HepG2 (cell line): ENCODE measurements around the gene MYL6. TPM values are rescaled to one million over a fixed set of nuclear protein-coding genes. Genes with fewer than 3 reads are reported as not detected.

Source experiments
- GABPA ChIP-seq, 2 experiments: IDR thresholded peaks; 2 replicates each; pipeline ENCODE4 v1.6.1; 2011 to 2016; ENCODE audit warnings: low read depth in 2 of 2, low read length in 1 of 2, missing biosample characterization in 1 of 2, missing genetic modification characterization in 1 of 2
- HIVEP1 ChIP-seq: sonication (generic); formaldehyde crosslinking; IDR thresholded peaks from 2 replicates; pipeline ENCODE4 v1.4.0; 2020; ENCODE audit warnings: mild to moderate bottlenecking, missing genetic modification reagents
- JUND ChIP-seq: sonication (generic); formaldehyde crosslinking; IDR thresholded peaks from 2 replicates; pipeline ENCODE4 v1.8.0; 2022; ENCODE audit warnings: mild to moderate bottlenecking, missing genetic modification reagents
- MZF1 ChIP-seq: sonication (generic); formaldehyde crosslinking; IDR thresholded peaks from 2 replicates; pipeline ENCODE4 v1.8.1; 2023; ENCODE audit warnings: mild to moderate bottlenecking, missing genetic modification reagents, borderline replicate concordance
- REPIN1 ChIP-seq: sonication (generic); formaldehyde crosslinking; IDR thresholded peaks from 2 replicates; pipeline ENCODE4 v1.8.0; 2022; ENCODE audit warnings: missing genetic modification reagents, low read depth, mild to moderate bottlenecking, borderline replicate concordance
- SRSF9 ChIP-seq: fragments of 200-400 bp; formaldehyde crosslinking; IDR thresholded peaks from 2 replicates; pipeline ENCODE4 v1.6.1; 2018; ENCODE audit warnings: borderline replicate concordance, mild to moderate bottlenecking, low read depth, low read length; ENCODE audit not compliant: insufficient read depth, poor library complexity, severe bottlenecking
- TBP ChIP-seq: sonication (generic); formaldehyde crosslinking; IDR thresholded peaks from 2 replicates; pipeline ENCODE4 v1.5.0; 2020; ENCODE audit warnings: missing genetic modification reagents
- TCF12 ChIP-seq, 2 experiments: fragments of 450-650 bp in 1 of 2; sonication (generic) in 1 of 2; formaldehyde crosslinking in 1 of 2; IDR thresholded peaks; 2 replicates each; pipeline versions ENCODE4 v1.6.1 to v1.8.0; 2017 to 2022; ENCODE audit warnings: antibody characterized with exemption in 1 of 2, mild to moderate bottlenecking in 1 of 2, missing genetic modification reagents in 1 of 2, moderate library complexity in 1 of 2
- TRAFD1 ChIP-seq: sonication (generic); formaldehyde crosslinking; IDR thresholded peaks from 2 replicates; pipeline ENCODE4 v1.5.1; 2020; ENCODE audit warnings: missing genetic modification reagents, mild to moderate bottlenecking, borderline replicate concordance
- ZFX ChIP-seq: sonication (generic); formaldehyde crosslinking; IDR thresholded peaks from 2 replicates; pipeline ENCODE4 v1.4.0; 2020; ENCODE audit warnings: mild to moderate bottlenecking, low read depth, missing genetic modification reagents, moderate library complexity
- ZMAT3 ChIP-seq: sonication (generic); formaldehyde crosslinking; conservative IDR thresholded peaks from 2 replicates; pipeline ENCODE4 v1.7.0; 2021; ENCODE audit warnings: missing genetic modification reagents
- ZNF160 ChIP-seq: sonication (generic); formaldehyde crosslinking; IDR thresholded peaks from 2 replicates; pipeline ENCODE4 v1.8.0; 2022; ENCODE audit warnings: mild to moderate bottlenecking, inconsistent platforms, missing genetic modification reagents
- ZNF44 ChIP-seq: sonication (generic); formaldehyde crosslinking; IDR thresholded peaks from 2 replicates; pipeline ENCODE4 v1.5.1; 2020; ENCODE audit warnings: mild to moderate bottlenecking, missing genetic modification reagents
- ZNF768 ChIP-seq: sonication (generic); formaldehyde crosslinking; IDR thresholded peaks from 2 replicates; pipeline ENCODE4 v1.4.0; 2020; ENCODE audit warnings: missing genetic modification reagents
- ZSCAN31 ChIP-seq: sonication (generic); formaldehyde crosslinking; IDR thresholded peaks from 2 replicates; pipeline ENCODE4 v1.5.0; 2020; ENCODE audit warnings: low read depth, mild to moderate bottlenecking, missing genetic modification reagents
- polyA plus RNA-seq, 8 experiments: library from polyadenylated mRNA; depleted of rRNA in 3 of 8; stranded (reverse) in 7 of 8; unstranded in 1 of 8; fragments of >200 nt; fragmentation: Illumina TruSeq in 4 of 8; extraction: Trizol in 4 of 8; gene quantifications; 2 replicates each; pipeline versions ENCODE4 v1.2.1 to v1.2.3, GENCODE V29; 2011 to 2016; ENCODE audit warnings: low read depth in 4 of 8, missing spikeins in 1 of 8, mixed read lengths in 1 of 8; ENCODE audit not compliant: insufficient read depth in 1 of 8
- total RNA-seq, 5 experiments: library from RNA; depleted of rRNA; stranded (reverse); fragments of >200 nt; fragmentation: Illumina TruSeq; extraction: Trizol; gene quantifications; 2 replicates each; pipeline ENCODE4 v1.2.3, GENCODE V29; 2016; ENCODE audit warnings: low read depth in 1 of 5
- TF ChIP-seq, protein P1 (sequence below): IDR thresholded peaks from 2 replicates; pipeline ENCODE4 v1.6.1; 2016; ENCODE audit warnings: mild to moderate bottlenecking
- TF ChIP-seq, protein P2 (sequence below): sonication (generic); formaldehyde crosslinking; IDR thresholded peaks from 2 replicates; pipeline ENCODE4 v1.4.0; 2020; ENCODE audit warnings: missing genetic modification reagents, borderline replicate concordance
- TF ChIP-seq, protein P3 (sequence below): sonication (generic); formaldehyde crosslinking; IDR thresholded peaks from 2 replicates; pipeline ENCODE4 v1.8.0; 2022; ENCODE audit warnings: mild to moderate bottlenecking, missing genetic modification reagents, moderate library complexity
- TF ChIP-seq, protein P4 (sequence below): sonication (generic); formaldehyde crosslinking; IDR thresholded peaks from 2 replicates; pipeline ENCODE4 v1.4.0; 2020; ENCODE audit warnings: missing genetic modification reagents

Gene MYL6
- total and polyA plus RNA-seq, 2 of the 13 experiments (the other 11 are each of a cell fraction or from before 2014, with no cell fraction given) = 1,127 to 1,192 TPM

DNA sequence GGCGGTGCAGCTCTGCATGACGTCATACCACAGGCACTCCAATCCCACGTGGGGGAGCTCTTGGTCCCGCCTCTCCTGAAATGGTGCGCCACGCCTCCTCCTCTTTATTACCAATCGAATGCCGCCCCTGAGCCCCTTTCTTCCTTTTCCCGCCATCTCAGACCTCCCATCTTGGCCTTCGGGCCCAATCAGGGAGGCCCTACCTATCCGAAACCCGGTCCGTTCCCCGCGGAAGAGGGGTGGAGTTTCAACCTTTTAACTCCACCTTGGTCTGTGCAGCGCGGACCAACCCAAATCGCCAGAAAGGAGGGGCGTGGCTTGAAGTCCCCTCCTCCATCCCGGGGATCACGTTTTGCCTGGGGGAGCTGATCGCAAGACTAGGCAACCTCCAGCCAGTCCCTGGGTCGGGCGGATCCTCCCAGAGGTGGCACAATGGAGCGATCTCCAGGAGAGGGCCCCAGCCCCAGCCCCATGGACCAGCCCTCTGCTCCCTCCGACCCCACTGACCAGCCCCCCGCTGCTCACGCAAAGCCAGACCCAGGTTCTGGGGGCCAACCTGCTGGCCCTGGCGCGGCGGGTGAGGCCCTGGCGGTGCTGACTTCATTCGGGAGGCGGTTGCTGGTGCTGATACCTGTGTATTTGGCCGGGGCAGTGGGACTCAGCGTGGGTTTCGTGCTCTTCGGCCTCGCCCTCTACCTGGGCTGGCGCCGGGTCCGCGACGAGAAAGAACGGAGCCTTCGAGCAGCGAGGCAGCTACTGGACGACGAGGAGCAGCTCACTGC lies 30.1 kb upstream of the MYL6 start, which contains the start of gene ESYT1 (continued):
- TF ChIP-seq ZFX (CRISPR knock-in tag) = peak; percentile 88
- TF ChIP-seq ZNF160 (CRISPR knock-in tag) = no peak
- TF ChIP-seq, protein P1, sequence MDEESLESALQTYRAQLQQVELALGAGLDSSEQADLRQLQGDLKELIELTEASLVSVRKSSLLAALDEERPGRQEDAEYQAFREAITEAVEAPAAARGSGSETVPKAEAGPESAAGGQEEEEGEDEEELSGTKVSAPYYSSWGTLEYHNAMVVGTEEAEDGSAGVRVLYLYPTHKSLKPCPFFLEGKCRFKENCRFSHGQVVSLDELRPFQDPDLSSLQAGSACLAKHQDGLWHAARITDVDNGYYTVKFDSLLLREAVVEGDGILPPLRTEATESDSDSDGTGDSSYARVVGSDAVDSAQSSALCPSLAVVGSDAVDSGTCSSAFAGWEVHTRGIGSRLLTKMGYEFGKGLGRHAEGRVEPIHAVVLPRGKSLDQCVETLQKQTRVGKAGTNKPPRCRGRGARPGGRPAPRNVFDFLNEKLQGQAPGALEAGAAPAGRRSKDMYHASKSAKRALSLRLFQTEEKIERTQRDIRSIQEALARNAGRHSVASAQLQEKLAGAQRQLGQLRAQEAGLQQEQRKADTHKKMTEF = peak; percentile 71; the same call in 1 of the 2 replicates
- TF ChIP-seq, protein P2, sequence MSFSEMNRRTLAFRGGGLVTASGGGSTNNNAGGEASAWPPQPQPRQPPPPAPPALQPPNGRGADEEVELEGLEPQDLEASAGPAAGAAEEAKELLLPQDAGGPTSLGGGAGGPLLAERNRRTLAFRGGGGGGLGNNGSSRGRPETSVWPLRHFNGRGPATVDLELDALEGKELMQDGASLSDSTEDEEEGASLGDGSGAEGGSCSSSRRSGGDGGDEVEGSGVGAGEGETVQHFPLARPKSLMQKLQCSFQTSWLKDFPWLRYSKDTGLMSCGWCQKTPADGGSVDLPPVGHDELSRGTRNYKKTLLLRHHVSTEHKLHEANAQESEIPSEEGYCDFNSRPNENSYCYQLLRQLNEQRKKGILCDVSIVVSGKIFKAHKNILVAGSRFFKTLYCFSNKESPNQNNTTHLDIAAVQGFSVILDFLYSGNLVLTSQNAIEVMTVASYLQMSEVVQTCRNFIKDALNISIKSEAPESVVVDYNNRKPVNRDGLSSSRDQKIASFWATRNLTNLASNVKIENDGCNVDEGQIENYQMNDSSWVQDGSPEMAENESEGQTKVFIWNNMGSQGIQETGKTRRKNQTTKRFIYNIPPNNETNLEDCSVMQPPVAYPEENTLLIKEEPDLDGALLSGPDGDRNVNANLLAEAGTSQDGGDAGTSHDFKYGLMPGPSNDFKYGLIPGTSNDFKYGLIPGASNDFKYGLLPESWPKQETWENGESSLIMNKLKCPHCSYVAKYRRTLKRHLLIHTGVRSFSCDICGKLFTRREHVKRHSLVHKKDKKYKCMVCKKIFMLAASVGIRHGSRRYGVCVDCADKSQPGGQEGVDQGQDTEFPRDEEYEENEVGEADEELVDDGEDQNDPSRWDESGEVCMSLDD (CRISPR knock-in tag) = no peak
- TF ChIP-seq ZSCAN31 (CRISPR knock-in tag) = no peak
- TF ChIP-seq JUND = no peak
- TF ChIP-seq TBP (CRISPR knock-in tag) = no peak
- TF ChIP-seq, protein P3, sequence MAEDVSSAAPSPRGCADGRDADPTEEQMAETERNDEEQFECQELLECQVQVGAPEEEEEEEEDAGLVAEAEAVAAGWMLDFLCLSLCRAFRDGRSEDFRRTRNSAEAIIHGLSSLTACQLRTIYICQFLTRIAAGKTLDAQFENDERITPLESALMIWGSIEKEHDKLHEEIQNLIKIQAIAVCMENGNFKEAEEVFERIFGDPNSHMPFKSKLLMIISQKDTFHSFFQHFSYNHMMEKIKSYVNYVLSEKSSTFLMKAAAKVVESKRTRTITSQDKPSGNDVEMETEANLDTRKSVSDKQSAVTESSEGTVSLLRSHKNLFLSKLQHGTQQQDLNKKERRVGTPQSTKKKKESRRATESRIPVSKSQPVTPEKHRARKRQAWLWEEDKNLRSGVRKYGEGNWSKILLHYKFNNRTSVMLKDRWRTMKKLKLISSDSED (CRISPR knock-in tag) = no peak
- TF ChIP-seq GABPA (IDR thresholded peaks at IDR 0.05; ENCODE audit: low read depth, low read length) = peak; percentile 13; the same call in 1 of the 2 replicates
- TF ChIP-seq GABPA (CRISPR knock-in tag; IDR thresholded peaks at IDR 0.05; ENCODE audit: low read depth) = peak; percentile 65
- TF ChIP-seq HIVEP1 (CRISPR knock-in tag) = no peak; the same call in 1 of the 2 replicates
- no peak for TF ChIP-seq TCF12 (IDR thresholded peaks at IDR 0.05)
- TF ChIP-seq TCF12 (CRISPR knock-in tag; IDR thresholded peaks at IDR 0.05) = no peak
- TF ChIP-seq MZF1 (CRISPR knock-in tag) = no peak
- no peak for TF ChIP-seq SRSF9
- TF ChIP-seq, protein P4, sequence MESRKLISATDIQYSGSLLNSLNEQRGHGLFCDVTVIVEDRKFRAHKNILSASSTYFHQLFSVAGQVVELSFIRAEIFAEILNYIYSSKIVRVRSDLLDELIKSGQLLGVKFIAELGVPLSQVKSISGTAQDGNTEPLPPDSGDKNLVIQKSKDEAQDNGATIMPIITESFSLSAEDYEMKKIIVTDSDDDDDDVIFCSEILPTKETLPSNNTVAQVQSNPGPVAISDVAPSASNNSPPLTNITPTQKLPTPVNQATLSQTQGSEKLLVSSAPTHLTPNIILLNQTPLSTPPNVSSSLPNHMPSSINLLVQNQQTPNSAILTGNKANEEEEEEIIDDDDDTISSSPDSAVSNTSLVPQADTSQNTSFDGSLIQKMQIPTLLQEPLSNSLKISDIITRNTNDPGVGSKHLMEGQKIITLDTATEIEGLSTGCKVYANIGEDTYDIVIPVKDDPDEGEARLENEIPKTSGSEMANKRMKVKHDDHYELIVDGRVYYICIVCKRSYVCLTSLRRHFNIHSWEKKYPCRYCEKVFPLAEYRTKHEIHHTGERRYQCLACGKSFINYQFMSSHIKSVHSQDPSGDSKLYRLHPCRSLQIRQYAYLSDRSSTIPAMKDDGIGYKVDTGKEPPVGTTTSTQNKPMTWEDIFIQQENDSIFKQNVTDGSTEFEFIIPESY = no peak
- no peak for TF ChIP-seq TRAFD1 (CRISPR knock-in tag)
- TF ChIP-seq ZMAT3 (CRISPR knock-in tag) = peak; percentile 77
- no peak for TF ChIP-seq ZNF44
- TF ChIP-seq REPIN1 (CRISPR knock-in tag) = no peak
- no peak for TF ChIP-seq ZNF768 (CRISPR knock-in tag)
